ENCODE data around the gene PARD3. TPM values are rescaled to one million over a fixed set of nuclear protein-coding genes. Genes with fewer than 3 reads are reported as not detected.
"Not testable (repeated sequence)": the region's sequence is repeated elsewhere in the genome, so short reads cannot be mapped to it uniquely, and the experiment has no call there.

Gene PARD3
- total RNA-seq, 1 donor from 2014 or later, result 37.2 TPM

- TF ChIP-seq CTCF (IDR thresholded peaks at IDR 0.05), result no peak
- Mint-ChIP-seq H3K36me3 (ENCODE audit: unreplicated experiment) (no peaks in the 10 kb centered on the region), H3K4me3 (ENCODE audit: unreplicated experiment) (no peak overlapping the region), H3K27ac (ENCODE audit: unreplicated experiment) (peak overlapping the region; percentile 17), H3K9me3 (ENCODE audit: unreplicated experiment) (no peaks in the 10 kb centered on the region), H3K27me3 (ENCODE audit: unreplicated experiment) (no peaks in the 10 kb centered on the region), H3K4me1 (ENCODE audit: unreplicated experiment) (peaks cover 50% of the 10 kb centered on the region)
- DNase-seq (ENCODE audit: extremely low spot score, unreplicated experiment), result no peak
Observed at GRCh38 chr10:34709637-34710390, 105.3 kb downstream of the PARD3 start.

GRCh38 chr10:34707656-34708055 lies 107.4 kb downstream of the PARD3 start:
- Mint-ChIP-seq H3K36me3 (ENCODE audit: unreplicated experiment) (no peaks in the 10 kb centered on the region), H3K4me1 (ENCODE audit: unreplicated experiment) (peaks cover 62% of the 10 kb centered on the region), H3K27ac (ENCODE audit: unreplicated experiment) (peak overlapping the region; percentile 28), H3K27me3 (ENCODE audit: unreplicated experiment) (no peaks in the 10 kb centered on the region), H3K4me3 (ENCODE audit: unreplicated experiment) (peak overlapping the region; percentile 8), H3K9me3 (ENCODE audit: unreplicated experiment) (no peaks in the 10 kb centered on the region)
- no peak for TF ChIP-seq CTCF (IDR thresholded peaks at IDR 0.05)
- DNase-seq (ENCODE audit: extremely low spot score, unreplicated experiment), result no peak

- H3K9me3 Mint-ChIP-seq (ENCODE audit: unreplicated experiment); H3K27me3 Mint-ChIP-seq (ENCODE audit: unreplicated experiment); H3K27ac Mint-ChIP-seq (ENCODE audit: unreplicated experiment); H3K4me3 Mint-ChIP-seq (ENCODE audit: unreplicated experiment); H3K36me3 Mint-ChIP-seq (ENCODE audit: unreplicated experiment); DNase-seq (ENCODE audit: extremely low spot score, unreplicated experiment): not testable (repeated sequence)
- peaks cover 67% of the 10 kb centered on the region for H3K4me1 Mint-ChIP-seq (ENCODE audit: unreplicated experiment)
Observed at GRCh38 chr10:34706992-34707391, 108.1 kb downstream of the PARD3 start.

- H3K27ac Mint-ChIP-seq (ENCODE audit: unreplicated experiment), result no peak overlapping the region
- H3K4me3 Mint-ChIP-seq (ENCODE audit: unreplicated experiment), result no peak overlapping the region
- H3K9me3 Mint-ChIP-seq (ENCODE audit: unreplicated experiment), result no peaks in the 10 kb centered on the region
- peaks cover 65% of the 10 kb centered on the region for H3K4me1 Mint-ChIP-seq (ENCODE audit: unreplicated experiment)
- no peaks in the 10 kb centered on the region for H3K36me3 Mint-ChIP-seq (ENCODE audit: unreplicated experiment)
- TF ChIP-seq CTCF (IDR thresholded peaks at IDR 0.05), result no peak
- no peak for DNase-seq (ENCODE audit: extremely low spot score, unreplicated experiment)
- H3K27me3 Mint-ChIP-seq (ENCODE audit: unreplicated experiment), result no peaks in the 10 kb centered on the region
Observed at GRCh38 chr10:34706147-34706546, 108.9 kb downstream of the PARD3 start.

DNA sequence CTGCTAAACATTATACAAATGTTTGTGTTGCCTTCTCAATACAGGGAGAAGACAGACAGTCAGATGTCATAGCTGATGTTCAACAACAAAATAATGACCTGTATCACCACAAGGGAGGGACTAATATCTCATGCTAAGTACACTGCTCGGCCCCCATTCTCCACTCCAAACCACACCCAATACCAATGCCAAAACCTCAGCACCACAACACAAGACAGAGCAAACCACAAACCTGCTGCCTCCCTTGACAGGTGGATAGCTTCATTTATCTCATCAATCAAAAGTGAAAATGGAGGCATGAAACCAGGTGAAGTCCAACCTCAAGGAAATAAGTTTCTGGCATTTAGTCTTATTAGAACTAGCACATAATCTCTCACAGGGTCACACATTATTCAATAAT lies 109.5 kb downstream of the PARD3 start:
- Mint-ChIP-seq H3K4me1 (ENCODE audit: unreplicated experiment) (peaks cover 65% of the 10 kb centered on the region), H3K27ac (ENCODE audit: unreplicated experiment) (no peak overlapping the region)

More for the DNA sequence above, 109.5 kb downstream of the PARD3 start:
- H3K9me3 Mint-ChIP-seq (ENCODE audit: unreplicated experiment), result no peaks in the 10 kb centered on the region
- H3K36me3 Mint-ChIP-seq (ENCODE audit: unreplicated experiment), result no peaks in the 10 kb centered on the region
- DNase-seq (ENCODE audit: extremely low spot score, unreplicated experiment), result no peak
- no peaks in the 10 kb centered on the region for H3K27me3 Mint-ChIP-seq (ENCODE audit: unreplicated experiment)
- no peak overlapping the region for H3K4me3 Mint-ChIP-seq (ENCODE audit: unreplicated experiment)
- no peak for TF ChIP-seq CTCF (IDR thresholded peaks at IDR 0.05)
